Measurements from ENCODE around the gene RARB. TPM values are rescaled to one million over a fixed set of nuclear protein-coding genes. Genes with fewer than 3 reads are reported as not detected.

Gene RARB
- total RNA-seq, 1 donor from 2014 or later = 0.26 TPM

DNA sequence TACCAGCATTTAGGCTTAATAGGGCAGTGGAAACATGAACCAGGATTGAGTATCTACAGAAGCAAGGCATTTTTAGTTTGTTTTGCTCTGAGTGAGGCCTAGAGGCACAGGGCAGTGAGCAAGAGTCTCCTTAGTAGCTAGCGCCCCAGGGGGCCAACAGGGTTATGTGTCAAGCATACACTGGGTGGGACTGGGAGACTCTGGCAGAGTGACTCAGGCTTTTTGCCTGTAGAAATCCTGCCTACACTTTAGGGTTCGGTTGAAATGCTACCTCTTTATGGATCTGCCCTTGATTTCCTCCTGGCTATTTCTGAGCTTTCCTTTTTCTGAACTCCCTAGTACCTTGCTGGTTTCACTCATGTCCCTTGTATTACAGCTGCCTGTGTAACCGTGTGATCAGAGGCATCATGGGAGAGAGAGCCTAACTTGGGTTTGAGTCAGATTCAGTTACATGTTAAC lies 164.5 kb downstream of the RARB start:
- Histone ChIP-seq H3K36me3 (ENCODE audit: control insufficient read depth, insufficient read depth, low read length) (no peaks in the 10 kb centered on the region), H3K4me3 (ENCODE audit: low read depth, low read length) (no peak overlapping the region), H3K27me3 (ENCODE audit: control insufficient read depth, insufficient read depth, low read length) (no peaks in the 10 kb centered on the region)
- FAIRE-seq (peak; percentile 36), DNase-seq (ENCODE audit: low read depth) (peak; percentile 76)
- TF ChIP-seq, protein P1, sequence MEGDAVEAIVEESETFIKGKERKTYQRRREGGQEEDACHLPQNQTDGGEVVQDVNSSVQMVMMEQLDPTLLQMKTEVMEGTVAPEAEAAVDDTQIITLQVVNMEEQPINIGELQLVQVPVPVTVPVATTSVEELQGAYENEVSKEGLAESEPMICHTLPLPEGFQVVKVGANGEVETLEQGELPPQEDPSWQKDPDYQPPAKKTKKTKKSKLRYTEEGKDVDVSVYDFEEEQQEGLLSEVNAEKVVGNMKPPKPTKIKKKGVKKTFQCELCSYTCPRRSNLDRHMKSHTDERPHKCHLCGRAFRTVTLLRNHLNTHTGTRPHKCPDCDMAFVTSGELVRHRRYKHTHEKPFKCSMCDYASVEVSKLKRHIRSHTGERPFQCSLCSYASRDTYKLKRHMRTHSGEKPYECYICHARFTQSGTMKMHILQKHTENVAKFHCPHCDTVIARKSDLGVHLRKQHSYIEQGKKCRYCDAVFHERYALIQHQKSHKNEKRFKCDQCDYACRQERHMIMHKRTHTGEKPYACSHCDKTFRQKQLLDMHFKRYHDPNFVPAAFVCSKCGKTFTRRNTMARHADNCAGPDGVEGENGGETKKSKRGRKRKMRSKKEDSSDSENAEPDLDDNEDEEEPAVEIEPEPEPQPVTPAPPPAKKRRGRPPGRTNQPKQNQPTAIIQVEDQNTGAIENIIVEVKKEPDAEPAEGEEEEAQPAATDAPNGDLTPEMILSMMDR (IDR thresholded peaks at IDR 0.05; ENCODE audit: insufficient read depth, low read length, severe bottlenecking) = peak; percentile 39

DNA sequence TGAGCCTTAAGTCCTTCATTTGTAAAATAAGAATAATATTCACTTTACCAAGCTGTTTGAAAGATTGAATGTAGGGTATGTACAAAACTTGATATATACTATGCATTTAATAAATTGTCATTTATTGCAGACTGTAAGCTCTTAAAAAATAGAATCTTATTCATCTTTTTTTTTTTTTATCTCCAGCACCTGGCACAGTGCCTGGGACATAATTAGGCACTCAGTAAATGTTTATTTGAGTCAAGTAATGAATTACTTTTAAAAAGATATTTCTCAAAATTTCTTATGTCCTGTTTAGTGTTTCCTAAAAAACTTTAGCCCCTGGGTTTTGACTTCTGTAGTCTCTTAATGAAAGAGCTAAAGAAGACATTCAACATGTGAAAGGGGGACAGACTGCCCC lies 164.9 kb downstream of the RARB start:
- H3K4me3 ChIP-seq (ENCODE audit: low read depth, low read length) = no peak overlapping the region
- FAIRE-seq (no peak), DNase-seq (ENCODE audit: low read depth) (no peak)
- TF ChIP-seq, protein P1 (IDR thresholded peaks at IDR 0.05; ENCODE audit: insufficient read depth, low read length, severe bottlenecking) = no peak
- H3K36me3 ChIP-seq (ENCODE audit: control insufficient read depth, insufficient read depth, low read length) = no peaks in the 10 kb centered on the region
- no peaks in the 10 kb centered on the region for H3K27me3 ChIP-seq (ENCODE audit: control insufficient read depth, insufficient read depth, low read length)

DNA sequence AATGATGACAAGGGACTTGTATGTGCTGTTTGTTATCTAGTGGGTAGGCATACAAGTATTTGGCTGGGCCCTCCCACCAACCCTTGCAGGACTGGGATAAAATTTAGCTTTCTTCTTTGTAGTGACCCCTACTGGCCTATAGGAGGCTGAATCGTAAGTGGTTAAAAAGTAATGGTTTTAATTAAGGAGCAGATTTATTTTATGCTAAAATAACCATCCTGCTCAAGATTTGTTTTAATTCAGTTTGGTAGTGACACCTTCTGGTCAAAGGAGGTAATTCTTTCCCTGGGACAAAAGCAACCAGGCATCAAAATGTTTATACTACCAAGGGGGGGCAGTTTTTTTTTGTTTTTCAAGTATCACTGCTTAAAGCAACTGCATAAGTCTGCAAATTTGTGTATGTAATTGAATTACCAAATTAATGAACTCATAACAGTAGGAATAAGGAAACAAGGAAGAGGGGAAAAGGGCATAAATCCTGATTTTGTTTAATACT lies 166.0 kb downstream of the RARB start:
- TF ChIP-seq, protein P1 (IDR thresholded peaks at IDR 0.05; ENCODE audit: insufficient read depth, low read length, severe bottlenecking) = peak; percentile 41
- Histone ChIP-seq H3K4me3 (ENCODE audit: low read depth, low read length) (no peak overlapping the region), H3K27me3 (ENCODE audit: control insufficient read depth, insufficient read depth, low read length) (no peaks in the 10 kb centered on the region), H3K36me3 (ENCODE audit: control insufficient read depth, insufficient read depth, low read length) (no peaks in the 10 kb centered on the region)
- FAIRE-seq (no peak), DNase-seq (ENCODE audit: low read depth) (peak; percentile 71)

DNA sequence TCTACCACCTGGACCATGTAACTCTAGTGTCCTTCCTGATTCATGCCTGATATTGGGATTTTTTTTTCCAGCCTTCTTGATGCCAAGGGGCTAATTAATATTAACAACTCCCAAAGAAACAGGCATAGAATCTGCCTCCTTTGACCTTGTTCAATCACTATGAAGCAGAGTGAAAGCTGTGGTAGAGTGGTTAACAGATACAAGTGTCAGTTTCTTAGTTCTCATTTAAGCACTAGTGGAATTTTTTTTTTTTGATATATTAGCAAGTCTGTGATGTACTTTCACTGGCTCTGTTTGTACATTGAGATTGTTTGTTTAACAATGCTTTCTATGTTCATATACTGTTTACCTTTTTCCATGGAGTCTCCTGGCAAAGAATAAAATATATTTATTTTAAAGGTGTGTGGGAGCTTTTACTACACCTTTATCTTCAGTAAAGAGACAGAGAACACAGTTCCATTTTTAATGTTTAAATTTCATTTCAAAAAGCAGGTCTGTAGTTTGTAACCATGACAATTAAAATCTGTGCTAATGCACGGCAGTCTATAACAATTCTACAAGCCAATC lies 169.6 kb downstream of the RARB start:
- Histone ChIP-seq H3K27me3 (ENCODE audit: control insufficient read depth, insufficient read depth, low read length) (no peaks in the 10 kb centered on the region), H3K36me3 (ENCODE audit: control insufficient read depth, insufficient read depth, low read length) (no peaks in the 10 kb centered on the region), H3K4me3 (ENCODE audit: low read depth, low read length) (no peak overlapping the region)
- DNase-seq (ENCODE audit: low read depth) (no peak), FAIRE-seq (no peak)
- TF ChIP-seq, protein P1 (IDR thresholded peaks at IDR 0.05; ENCODE audit: insufficient read depth, low read length, severe bottlenecking) = no peak

DNA sequence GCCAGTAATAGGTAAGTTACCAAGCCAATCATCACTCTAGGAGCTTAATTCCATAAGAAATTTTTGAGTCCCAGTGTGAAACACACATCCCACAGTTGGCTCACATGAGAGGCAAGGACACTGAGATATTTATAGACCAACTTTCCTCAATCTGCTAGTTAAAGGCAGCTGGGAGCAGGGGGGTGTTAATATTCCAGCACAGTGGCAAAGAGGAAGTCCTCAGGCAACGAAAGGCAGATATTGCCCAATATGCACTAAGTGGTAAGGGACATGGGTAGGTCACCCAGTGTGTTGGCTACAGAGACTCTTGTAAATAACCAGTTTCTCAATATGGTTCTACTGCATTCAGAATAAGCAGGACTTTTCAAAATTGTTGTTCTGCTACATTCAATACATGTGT lies 175.6 kb downstream of the RARB start:
- H3K4me3 ChIP-seq (ENCODE audit: low read depth, low read length) = no peak overlapping the region
- TF ChIP-seq, protein P1 (IDR thresholded peaks at IDR 0.05; ENCODE audit: insufficient read depth, low read length, severe bottlenecking) = no peak
- peaks cover 2% of the 10 kb centered on the region for H3K36me3 ChIP-seq (ENCODE audit: control insufficient read depth, insufficient read depth, low read length)
- H3K27me3 ChIP-seq (ENCODE audit: control insufficient read depth, insufficient read depth, low read length) = no peaks in the 10 kb centered on the region
- FAIRE-seq (no peak), DNase-seq (ENCODE audit: low read depth) (no peak)
